GM12878 (cell line): ENCODE results near the gene LRFN2. TPM values are rescaled to one million over a fixed set of nuclear protein-coding genes. Genes with fewer than 3 reads are reported as not detected.

Experiments used
- ATAC-seq: fragments of 200-7000 bp; cut with Tn5 transposase; 3 replicates; pipeline ENCODE4 v1.9.1; 2020; ENCODE audit warnings: mild to moderate bottlenecking, moderate library complexity
- BruUV-seq: library from RNA; stranded (reverse); fragments of 400-500 nt; replicated peaks from 2 replicates; lab custom pipeline; 2021; lab: Mats Ljungman, UMichigan
- CTCF ChIA-PET: fragments of 300-600 bp; sonication (Branson Sonifier 250); formaldehyde crosslinking; extraction: SDS; loops from one replicate; lab custom pipeline; 2021; ENCODE audit warnings: inconsistent platforms; lab: Yijun Ruan, JAX
- POLR2A ChIA-PET: fragments of 350-600 bp; formaldehyde crosslinking; extraction: SDS; loops from one replicate; lab custom pipeline; 2021; ENCODE audit warnings: inconsistent platforms; lab: Charles Lee
- RAD21 ChIA-PET: fragments of 300-600 bp; sonication (Branson Sonifier 250); formaldehyde crosslinking; loops from one replicate; lab custom pipeline; 2023; ENCODE audit warnings: antibody characterized with exemption; ENCODE audit not compliant: unreplicated experiment; lab: Charles Lee
- SMC1A ChIA-PET: fragments of 300-600 bp; sonication (Branson Sonifier 250); formaldehyde crosslinking; loops from one replicate; lab custom pipeline; 2023; ENCODE audit not compliant: unreplicated experiment, uncharacterized antibody; lab: Charles Lee
- DNase-seq: peaks from one replicate; pipeline ENCODE4 v3.0.0-alpha.2; 2011; ENCODE audit warnings: low read depth, low spot score
- FAIRE-seq: peaks from 3 replicates; lab custom pipeline; 2011; peaks lifted over from hg19 to GRCh38; lab: Jason Lieb, UNC
- H2AFZ ChIP-seq: 2 replicates; pipeline ENCODE4 v1.6.0; 2011; ENCODE audit warnings: low read depth, low read length, control low read depth; ENCODE audit not compliant: control insufficient read depth
- H3K27ac ChIP-seq: 2 replicates; pipeline ENCODE4 v1.5.1; 2011; ENCODE audit warnings: control low read depth; ENCODE audit not compliant: control insufficient read depth, insufficient read depth
- H3K27me3 ChIP-seq, 2 experiments: replicated peaks in 1 of 2; 2 replicates each; pipeline versions ENCODE4 v1.6.0 to v1.6.1; 2011; ENCODE audit warnings: low read length in 1 of 2; ENCODE audit not compliant: control insufficient read depth in 2 of 2, insufficient read depth in 2 of 2
- H3K36me3 ChIP-seq, 2 experiments: 2 replicates each; pipeline ENCODE4 v1.5.1; 2011; ENCODE audit warnings: low read length in 1 of 2; ENCODE audit not compliant: control insufficient read depth in 2 of 2, insufficient read depth in 2 of 2
- H3K4me1 ChIP-seq: 2 replicates; pipeline ENCODE4 v1.6.1; 2011; ENCODE audit warnings: mild to moderate bottlenecking, low read length, moderate library complexity, mixed read lengths; ENCODE audit not compliant: control insufficient read depth, insufficient read depth
- H3K4me2 ChIP-seq: 2 replicates; pipeline ENCODE4 v1.6.0; 2011; ENCODE audit warnings: control low read depth; ENCODE audit not compliant: control insufficient read depth, insufficient read depth
- H3K4me3 ChIP-seq: fragments of 200-600 bp; sonication (generic); 2 replicates; pipeline ENCODE4 v1.5.1; 2016
- H3K79me2 ChIP-seq: 2 replicates; pipeline ENCODE4 v1.6.0; 2011; ENCODE audit warnings: low read length; ENCODE audit not compliant: control insufficient read depth, insufficient read depth
- H3K9ac ChIP-seq: 2 replicates; pipeline ENCODE4 v1.8.0; 2011; ENCODE audit warnings: low read length, control low read depth, mixed read lengths; ENCODE audit not compliant: control insufficient read depth, insufficient read depth
- H3K9me3 ChIP-seq: replicated peaks from 3 replicates; pipeline ENCODE4 v1.5.1; 2011; ENCODE audit warnings: mild to moderate bottlenecking, low read length; ENCODE audit not compliant: control insufficient read depth, insufficient read depth
- H4K20me1 ChIP-seq: 2 replicates; pipeline ENCODE4 v1.6.0; 2011; ENCODE audit not compliant: control insufficient read depth, insufficient read depth
- BACH1 ChIP-seq: fragments of 450-650 bp; IDR thresholded peaks from 2 replicates; pipeline ENCODE4 v1.6.1; 2017; ENCODE audit warnings: mild to moderate bottlenecking, borderline replicate concordance
- E4F1 ChIP-seq: fragments of 450-650 bp; IDR thresholded peaks from 2 replicates; pipeline ENCODE4 v1.6.1; 2018; ENCODE audit warnings: borderline replicate concordance, mild to moderate bottlenecking; ENCODE audit not compliant: partially characterized antibody
- HDAC6 ChIP-seq: fragments of 200-600 bp; sonication (generic); IDR thresholded peaks from one replicate; pipeline ENCODE4 v1.8.0; 2017; ENCODE audit warnings: antibody characterized with exemption; ENCODE audit not compliant: unreplicated experiment
- JUND ChIP-seq: IDR thresholded peaks from 2 replicates; pipeline ENCODE4 v1.6.1; 2012; ENCODE audit warnings: low read depth, mild to moderate bottlenecking, low read length, improper control_type of control experiment, moderate library complexity
- MYB ChIP-seq: fragments of 150-350 bp; IDR thresholded peaks from 2 replicates; pipeline ENCODE4 v1.6.1; 2014; ENCODE audit warnings: mild to moderate bottlenecking, low read depth, low read length, borderline replicate concordance
- NFXL1 ChIP-seq: fragments of 450-650 bp; IDR thresholded peaks from 2 replicates; pipeline ENCODE4 v1.6.1; 2017; ENCODE audit warnings: antibody characterized with exemption, mild to moderate bottlenecking, borderline replicate concordance
- PBX3 ChIP-seq: IDR thresholded peaks from 2 replicates; pipeline ENCODE4 v1.6.1; 2011; ENCODE audit warnings: mild to moderate bottlenecking, low read depth, low read length, moderate library complexity; ENCODE audit not compliant: insufficient replicate concordance
- PKNOX1 ChIP-seq: fragments of 450-650 bp; IDR thresholded peaks from 2 replicates; pipeline ENCODE4 v1.6.1; 2016; ENCODE audit warnings: mild to moderate bottlenecking
- SMARCA5 ChIP-seq: fragments of 450-650 bp; IDR thresholded peaks from 2 replicates; pipeline ENCODE4 v1.6.1; 2017; ENCODE audit warnings: mild to moderate bottlenecking
- SREBF2 ChIP-seq: IDR thresholded peaks from 2 replicates; pipeline ENCODE4 v1.6.1; 2012; ENCODE audit warnings: mild to moderate bottlenecking, low read length
- TCF3 ChIP-seq: IDR thresholded peaks from 2 replicates; pipeline ENCODE4 v1.6.1; 2012; ENCODE audit warnings: low read depth, mild to moderate bottlenecking, low read length, borderline replicate concordance; ENCODE audit not compliant: insufficient read depth
- YY1 ChIP-seq: IDR thresholded peaks from 2 replicates; pipeline ENCODE4 v1.6.1; 2011; ENCODE audit warnings: low read depth, mild to moderate bottlenecking, low read length
- ZNF24 ChIP-seq: fragments of 450-650 bp; IDR thresholded peaks from 2 replicates; pipeline ENCODE4 v1.6.1; 2017; ENCODE audit warnings: antibody characterized with exemption, mild to moderate bottlenecking
- WGBS: methylation state at CpG from one replicate; pipeline ENCODE4 v1.1.6; 2016; ENCODE audit warnings: low lambda C conversion rate; ENCODE audit not compliant: insufficient replicate concordance, insufficient coverage; ENCODE audit errors: missing lambda C conversion rate; 5-methylcytosine and 5-hydroxymethylcytosine counted together
- in situ Hi-C: fragments of 300-500 bp; cut with MboI; formaldehyde crosslinking; loops from 9 replicates; pipeline ENCODE4 v1.14.3; 2018; ENCODE audit warnings: mixed read lengths
- intact Hi-C: fragments of 100-400 bp; cut with micrococcal nuclease; formaldehyde crosslinking; loops from one replicate; pipeline ENCODE4 v1.14.2; 2022; ENCODE audit not compliant: unreplicated experiment
- polyA plus RNA-seq, 11 experiments: library from polyadenylated mRNA; depleted of rRNA in 4 of 11; unstranded in 6 of 11; stranded (reverse) in 5 of 11; fragments of >200 nt; fragmentation: Nextera tagmentation in 4 of 11; fragmentation: Illumina TruSeq in 1 of 11; extraction: Ambion mirVana in 4 of 11; extraction: Trizol in 1 of 11; gene quantifications; 1 replicate in 1 of 11; 2 replicates in 10 of 11; pipeline versions ENCODE4 v1.2.1 to v1.2.3, GENCODE V29; 2011 to 2016; ENCODE audit warnings: inconsistent platforms in 2 of 11, missing spikeins in 2 of 11, low read depth in 1 of 11
- total RNA-seq, 4 experiments: library from RNA; depleted of rRNA in 3 of 4; stranded (reverse); fragments of >200 nt in 3 of 4; fragmentation: Illumina TruSeq in 1 of 4; extraction: Trizol in 1 of 4; gene quantifications; 2 replicates each; pipeline versions ENCODE4 v1.2.1 to v1.2.3, GENCODE V29; 2013 to 2021

Gene LRFN2
- total and polyA plus RNA-seq, 10 of the 15 experiments (the other 5 are each of a cell fraction or from before 2014, with no cell fraction given) = not detected

- ChIA-PET CTCF (interaction anchor here (0.5 to 0.9 kb wide), 2 partner anchors 27 to 60 kb away, joined by 3 read pairs; no protein-coding TSS in a partner anchor), RAD21 (no interaction called here)
These were observed 231.6 kb downstream of the LRFN2 start for GRCh38 chr6:40355532-40355931.

GRCh38 chr6:40355066-40355465 lies 232.1 kb downstream of the LRFN2 start:
- WGBS = 6% methylated on average over 1 of the region's 1 CpG
- no peak overlapping the region for H3K27ac ChIP-seq
- TF ChIP-seq E4F1 (no peak), PBX3 (no peak), PKNOX1 (no peak), TCF3 (no peak), NFXL1 (no peak), SREBF2 (no peak), ZNF24 (no peak), BACH1 (no peak), SMARCA5 (no peak), HDAC6 (no peak), MYB (no peak), YY1 (no peak)
- TF ChIP-seq, all 136 proteins: peak for 0
- ATAC-seq (no peak), FAIRE-seq (no peak), DNase-seq (no peak)
- Histone ChIP-seq H3K4me2 (no peak overlapping the region), H3K79me2 (no peaks in the 10 kb centered on the region), H3K9me3 (no peaks in the 10 kb centered on the region), H4K20me1 (no peaks in the 10 kb centered on the region), H3K4me3 (no peak overlapping the region), H2AFZ (no peak overlapping the region), H3K27me3 (no peaks in the 10 kb centered on the region; a peak in 1 of 4 replicates), H3K9ac (no peak overlapping the region), H3K36me3 (no peaks in the 10 kb centered on the region), H3K4me1 (no peaks in the 10 kb centered on the region)
- ChIA-PET SMC1A (interaction anchor here (0.6 kb wide), 1 partner anchor 888 kb away, joined by 3 read pairs; no protein-coding TSS in a partner anchor), RAD21 (no interaction called here), POLR2A (no interaction called here), CTCF (interaction anchor here (0.5 to 0.9 kb wide), 2 partner anchors 27 to 60 kb away, joined by 3 read pairs; no protein-coding TSS in a partner anchor)
- in situ Hi-C loops = no loop called here
- BruUV-seq = no TSS peak
- intact Hi-C loops = no loop called here

More at GRCh38 chr6:40355532-40355931, 231.6 kb downstream of the LRFN2 start:
- DNase-seq = no peak
- POLR2A ChIA-PET = no interaction called here
- no TSS peak for BruUV-seq
- Histone ChIP-seq H3K4me3 (no peak overlapping the region), H4K20me1 (no peaks in the 10 kb centered on the region), H3K27ac (no peak overlapping the region)
- TF ChIP-seq JUND = no peak
- TF ChIP-seq, all 136 proteins: peak for 0
- Histone ChIP-seq H3K36me3 (no peaks in the 10 kb centered on the region), H3K9ac (no peak overlapping the region), H3K27me3 (no peaks in the 10 kb centered on the region; a peak in 1 of 4 replicates), H2AFZ (no peak overlapping the region), H3K4me1 (no peaks in the 10 kb centered on the region), H3K4me2 (no peak overlapping the region), H3K9me3 (no peaks in the 10 kb centered on the region), H3K79me2 (no peaks in the 10 kb centered on the region)
- 0% methylated on average over 2 of the region's 2 CpGs for WGBS
- intact Hi-C loops (no loop called here), in situ Hi-C loops (no loop called here)
- SMC1A ChIA-PET = interaction anchor here (0.6 to 1.2 kb wide), 2 partner anchors 17 to 889 kb away, joined by 3 read pairs; no protein-coding TSS in a partner anchor
- no peak for ATAC-seq
- FAIRE-seq = no peak
